Calu3 (cell line): ENCODE data around the gene SPHK1. TPM values are rescaled to one million over a fixed set of nuclear protein-coding genes. Genes with fewer than 3 reads are reported as not detected.

Source experiments
- BruUV-seq: library from RNA; stranded (reverse); fragments of 400-500 nt; replicated peaks from 2 replicates; lab custom pipeline; 2021; lab: Mats Ljungman, UMichigan
- CTCF ChIA-PET: fragments of 300-600 bp; sonication (Branson Sonifier 250); formaldehyde crosslinking; loops from one replicate; lab custom pipeline; 2022; ENCODE audit warnings: antibody characterized with exemption; lab: Charles Lee
- DNase-seq: peaks from one replicate; pipeline ENCODE4 v3.0.0; 2022
- H3K27ac Mint-ChIP-seq: one replicate; pipeline ENCODE4 v1.8.0; 2022; ENCODE audit warnings: mixed read lengths; ENCODE audit not compliant: unreplicated experiment
- H3K27me3 Mint-ChIP-seq: one replicate; pipeline ENCODE4 v1.8.0; 2022; ENCODE audit warnings: mixed read lengths; ENCODE audit not compliant: unreplicated experiment
- H3K36me3 Mint-ChIP-seq: one replicate; pipeline ENCODE4 v1.8.0; 2022; ENCODE audit warnings: mild to moderate bottlenecking, moderate library complexity, mixed read lengths; ENCODE audit not compliant: insufficient read depth, unreplicated experiment
- H3K4me1 Mint-ChIP-seq: one replicate; pipeline ENCODE4 v1.8.0; 2022; ENCODE audit warnings: mild to moderate bottlenecking, low read depth, mixed read lengths; ENCODE audit not compliant: unreplicated experiment
- H3K4me3 Mint-ChIP-seq: one replicate; pipeline ENCODE4 v1.8.0; 2022; ENCODE audit warnings: mild to moderate bottlenecking, low read depth, moderate library complexity, mixed read lengths; ENCODE audit not compliant: unreplicated experiment
- H3K9me3 Mint-ChIP-seq: one replicate; pipeline ENCODE4 v1.8.0; 2022; ENCODE audit warnings: low read depth, mixed read lengths; ENCODE audit not compliant: unreplicated experiment
- intact Hi-C: fragments of 100-400 bp; cut with micrococcal nuclease; formaldehyde crosslinking; loops from one replicate; pipeline ENCODE4 v1.10.0; 2022; ENCODE audit not compliant: unreplicated experiment
- total RNA-seq: library from RNA; stranded (reverse); gene quantifications from 2 replicates; pipeline ENCODE4 v1.2.3, GENCODE V29; 2022
- TF ChIP-seq, protein P1 (sequence below): fragments of 200-600 bp; IDR thresholded peaks from one replicate; pipeline ENCODE4 v1.8.0; 2022; ENCODE audit warnings: antibody characterized with exemption; ENCODE audit not compliant: unreplicated experiment

Gene SPHK1
- total RNA-seq, 1 experiment from 2014 or later: 1.5 TPM

DNA sequence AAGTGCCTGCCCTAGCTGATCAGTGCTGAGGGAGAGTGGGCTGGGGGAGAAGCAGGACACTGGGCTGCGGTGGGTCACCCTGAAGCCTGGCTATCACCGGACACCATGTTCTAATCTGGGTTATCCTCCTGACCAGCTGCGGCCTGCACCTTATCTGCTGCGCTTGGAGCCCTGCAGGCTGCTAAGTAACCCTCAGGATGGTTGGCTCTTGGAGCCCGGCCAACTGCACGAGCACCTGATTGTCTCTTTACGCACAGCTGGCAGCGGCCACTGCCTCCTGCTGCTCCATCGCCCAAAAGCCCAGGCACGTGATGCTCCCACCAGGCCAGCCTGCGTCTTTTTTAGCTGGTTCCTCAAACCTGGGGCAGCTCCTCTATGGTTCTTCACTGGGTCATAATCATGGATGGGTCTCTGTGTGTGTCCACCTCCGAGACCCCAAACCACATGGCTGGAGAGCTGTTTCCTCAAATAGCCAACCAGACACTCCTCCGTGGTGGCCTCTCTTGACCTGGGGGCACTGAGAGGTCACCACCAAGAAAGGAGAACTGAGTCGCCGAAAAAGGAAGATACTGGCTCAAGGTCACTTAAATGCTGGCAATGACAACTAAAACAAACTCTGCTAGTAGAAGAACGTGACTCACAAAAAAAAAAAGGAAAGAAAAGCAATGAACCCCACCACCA is 21.7 kb downstream of the SPHK1 start:
- CTCF ChIA-PET: no interaction called here
- H3K9me3 Mint-ChIP-seq: no peaks in the 10 kb centered on the region
- H3K27ac Mint-ChIP-seq: no peak overlapping the region
- H3K27me3 Mint-ChIP-seq: no peaks in the 10 kb centered on the region
- no peak for DNase-seq
- BruUV-seq: no TSS peak
- TF ChIP-seq, protein P1, sequence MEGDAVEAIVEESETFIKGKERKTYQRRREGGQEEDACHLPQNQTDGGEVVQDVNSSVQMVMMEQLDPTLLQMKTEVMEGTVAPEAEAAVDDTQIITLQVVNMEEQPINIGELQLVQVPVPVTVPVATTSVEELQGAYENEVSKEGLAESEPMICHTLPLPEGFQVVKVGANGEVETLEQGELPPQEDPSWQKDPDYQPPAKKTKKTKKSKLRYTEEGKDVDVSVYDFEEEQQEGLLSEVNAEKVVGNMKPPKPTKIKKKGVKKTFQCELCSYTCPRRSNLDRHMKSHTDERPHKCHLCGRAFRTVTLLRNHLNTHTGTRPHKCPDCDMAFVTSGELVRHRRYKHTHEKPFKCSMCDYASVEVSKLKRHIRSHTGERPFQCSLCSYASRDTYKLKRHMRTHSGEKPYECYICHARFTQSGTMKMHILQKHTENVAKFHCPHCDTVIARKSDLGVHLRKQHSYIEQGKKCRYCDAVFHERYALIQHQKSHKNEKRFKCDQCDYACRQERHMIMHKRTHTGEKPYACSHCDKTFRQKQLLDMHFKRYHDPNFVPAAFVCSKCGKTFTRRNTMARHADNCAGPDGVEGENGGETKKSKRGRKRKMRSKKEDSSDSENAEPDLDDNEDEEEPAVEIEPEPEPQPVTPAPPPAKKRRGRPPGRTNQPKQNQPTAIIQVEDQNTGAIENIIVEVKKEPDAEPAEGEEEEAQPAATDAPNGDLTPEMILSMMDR: no peak
- H3K4me1 Mint-ChIP-seq: no peaks in the 10 kb centered on the region
- no peak overlapping the region for H3K4me3 Mint-ChIP-seq
- intact Hi-C loops: loop anchor here (5.0 kb wide), 1 partner anchor 96 kb away; the partner anchor contains the start of gene RHBDF2
- peaks cover 23% of the 10 kb centered on the region for H3K36me3 Mint-ChIP-seq

DNA sequence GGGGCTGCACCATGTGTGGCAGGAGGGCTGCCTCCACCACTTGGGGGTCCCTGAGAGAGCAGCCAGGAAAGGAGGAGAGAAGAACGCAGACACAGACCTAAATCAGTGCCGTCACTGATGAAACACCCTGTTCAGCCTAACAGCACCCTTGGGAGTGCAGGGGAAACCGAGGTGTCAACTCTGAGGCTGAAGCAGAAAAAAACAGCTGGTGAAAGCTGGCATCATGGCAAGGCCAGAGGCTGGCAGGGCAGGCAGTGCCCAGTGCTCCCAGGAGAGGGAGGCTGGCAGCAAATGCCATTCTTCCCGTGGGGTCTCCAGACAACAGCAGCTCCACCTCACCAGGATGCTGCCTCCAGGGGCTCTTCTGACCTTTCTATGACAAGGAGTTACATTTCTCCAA is 23.1 kb downstream of the SPHK1 start:
- DNase-seq: no peak
- Mint-ChIP-seq H3K27me3 (no peaks in the 10 kb centered on the region), H3K4me1 (no peaks in the 10 kb centered on the region), H3K36me3 (peaks cover 16% of the 10 kb centered on the region), H3K4me3 (no peak overlapping the region), H3K27ac (no peak overlapping the region), H3K9me3 (no peaks in the 10 kb centered on the region)
- no TSS peak for BruUV-seq
- intact Hi-C loops: loop anchor here (5.0 kb wide), 1 partner anchor 95 kb away; the partner anchor contains the start of gene RHBDF2
- CTCF ChIA-PET: no interaction called here
- TF ChIP-seq, protein P1: no peak

DNA sequence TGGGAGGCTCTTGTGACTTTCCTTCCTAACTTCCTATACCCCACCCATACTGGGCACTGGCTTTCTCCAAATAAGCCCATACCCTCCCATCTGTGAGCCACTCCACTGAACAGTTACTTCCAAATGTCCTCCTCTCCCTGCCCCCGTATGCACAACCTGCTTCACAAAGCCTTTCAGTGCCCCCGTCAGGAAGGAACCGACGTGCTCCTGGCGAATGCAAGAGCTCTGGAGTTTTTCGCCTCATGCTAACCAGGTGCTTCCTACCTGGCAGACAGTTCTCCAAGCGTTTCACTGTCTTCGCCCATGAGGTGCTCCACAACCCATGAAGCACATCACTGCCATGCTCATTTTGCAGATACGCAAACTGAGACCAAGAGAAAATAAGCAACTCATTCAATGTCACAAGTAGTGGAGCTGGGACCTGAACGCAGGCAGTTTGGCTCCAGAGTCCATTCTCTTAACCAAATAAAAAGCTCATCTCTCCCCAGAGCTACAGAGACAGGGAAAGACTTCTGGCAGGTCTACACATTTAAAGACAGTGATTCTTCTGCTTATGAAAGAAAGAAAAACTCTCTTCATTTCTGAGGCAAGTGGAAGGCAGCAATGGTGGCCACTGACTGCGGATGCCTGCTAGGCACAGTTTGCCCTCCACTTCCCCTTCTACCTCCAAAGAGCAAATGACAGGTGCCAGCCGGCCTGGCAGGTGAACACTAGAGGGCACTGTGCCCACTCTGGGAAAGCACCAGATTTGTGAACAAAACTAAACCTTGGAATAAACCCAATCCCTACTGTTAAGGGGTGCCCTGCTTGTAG is 23.8 kb downstream of the SPHK1 start:
- H3K36me3 Mint-ChIP-seq: peaks cover 11% of the 10 kb centered on the region
- CTCF ChIA-PET: interaction anchor here (0.6 to 1.5 kb wide), 4 partner anchors 13 to 316 kb away, joined by 4 to 22 read pairs (median 6); no protein-coding TSS in a partner anchor
- TF ChIP-seq, protein P1: peak; percentile 55
- intact Hi-C loops: loop anchor here (1.0 to 5.0 kb wide), 2 partner anchors 50 to 94 kb away; partner anchors contain the start of gene RHBDF2
- no peaks in the 10 kb centered on the region for H3K9me3 Mint-ChIP-seq
- H3K4me3 Mint-ChIP-seq: no peak overlapping the region
- no peak overlapping the region for H3K27ac Mint-ChIP-seq
- BruUV-seq: no TSS peak
- H3K27me3 Mint-ChIP-seq: no peaks in the 10 kb centered on the region
- H3K4me1 Mint-ChIP-seq: no peaks in the 10 kb centered on the region
- DNase-seq: peak; percentile 84

DNA sequence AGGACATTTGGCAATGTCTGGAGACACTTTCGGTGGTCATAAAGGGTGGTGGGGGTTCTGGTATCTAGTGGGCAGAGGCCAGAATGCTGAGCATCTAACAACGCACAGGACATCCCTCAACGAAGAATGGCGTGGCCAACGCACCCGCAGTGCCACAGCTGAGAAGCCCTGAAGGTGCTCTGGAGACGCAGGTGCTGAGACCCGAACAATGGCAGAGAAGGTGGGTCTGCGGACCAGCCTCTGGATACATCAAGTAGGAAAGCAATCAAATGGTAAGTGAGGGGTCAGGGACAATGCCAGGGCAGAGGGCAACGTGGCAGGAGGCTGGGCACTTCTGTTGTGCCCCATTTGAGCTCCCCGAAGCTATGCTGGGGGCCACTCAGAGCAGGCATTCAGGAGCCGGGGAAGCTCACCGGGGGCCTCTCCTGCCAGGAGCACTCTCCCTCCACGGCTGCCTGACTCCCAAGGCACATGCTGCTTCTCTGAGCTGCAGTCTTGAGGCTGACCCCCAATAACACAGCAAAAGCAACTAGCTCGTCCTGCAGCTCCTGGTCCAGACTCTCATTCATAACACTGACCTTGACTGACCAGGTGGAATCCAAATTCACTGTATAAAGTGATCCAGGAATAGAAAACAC is 26.0 kb downstream of the SPHK1 start:
- CTCF ChIA-PET: interaction anchor here (0.6 to 2.4 kb wide), 3 partner anchors 48 to 328 kb away, joined by 3 to 7 read pairs (median 4); no protein-coding TSS in a partner anchor
- H3K4me1 Mint-ChIP-seq: no peaks in the 10 kb centered on the region

More for the DNA sequence above, 26.0 kb downstream of the SPHK1 start:
- TF ChIP-seq, protein P1: no peak
- no peak for DNase-seq
- BruUV-seq: no TSS peak
- Mint-ChIP-seq H3K36me3 (peaks cover 3% of the 10 kb centered on the region), H3K9me3 (no peaks in the 10 kb centered on the region), H3K27me3 (no peaks in the 10 kb centered on the region), H3K27ac (no peak overlapping the region), H3K4me3 (no peak overlapping the region)
- intact Hi-C loops: no loop called here
